ENCODE measurements around the gene ZFP3.
"Not testable (repeated sequence)": the region's sequence is repeated elsewhere in the genome, so short reads cannot be mapped to it uniquely, and the experiment has no call there.

ZFP3 gene

DNA sequence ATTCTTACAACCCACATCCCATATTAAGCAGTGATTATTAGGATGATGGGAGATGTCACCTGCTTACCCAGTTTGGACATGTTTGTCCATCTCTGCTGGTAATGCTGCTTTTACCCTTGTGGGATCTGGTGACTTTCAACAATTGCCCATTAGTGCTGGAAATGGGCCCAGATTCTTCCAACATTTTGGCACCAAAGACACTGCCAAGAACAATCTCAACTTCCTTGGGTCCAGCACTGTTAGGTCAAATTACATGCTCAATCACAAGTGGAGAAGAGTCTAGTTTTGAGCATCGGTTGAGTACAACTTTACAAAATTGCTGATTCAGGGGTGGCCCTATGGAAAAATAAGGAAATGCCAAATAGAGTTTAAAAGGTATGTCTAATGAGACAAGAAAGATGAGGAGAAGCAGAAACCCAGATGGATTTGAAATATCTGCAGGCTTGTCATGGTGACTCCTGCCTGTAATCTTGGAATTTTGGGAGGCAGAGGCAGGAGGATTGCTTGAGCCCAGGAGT, 13.0 kb upstream of the ZFP3 start:
- Histone ChIP-seq H3K36me3 (ENCODE audit: insufficient read depth, low read length) (no peaks in the 10 kb centered on the region), H3K4me1 (ENCODE audit: insufficient read depth, low read length) (peaks cover 6% of the 10 kb centered on the region; the same call in 1 of the 2 replicates), H3K4me3 (ENCODE audit: low read depth in 1 of 2, low read length in 2 of 2) (no peak overlapping the region), H3K4me2 (ENCODE audit: insufficient read depth, low read length) (no peak overlapping the region), H3K79me2 (ENCODE audit: insufficient read depth, low read length) (no peaks in the 10 kb centered on the region), H3K27ac (ENCODE audit: low read length) (no peak overlapping the region), H4K20me1 (ENCODE audit: insufficient read depth, low read length) (no peaks in the 10 kb centered on the region), H2AFZ (ENCODE audit: low read depth, low read length) (no peak overlapping the region), H3K9me3 (ENCODE audit: insufficient read depth, low read length, severe bottlenecking) (no peaks in the 10 kb centered on the region), H3K27me3 (ENCODE audit: insufficient read depth, low read length, poor library complexity) (no peaks in the 10 kb centered on the region), H3K9ac (ENCODE audit: low read depth, low read length) (no peak overlapping the region)
- DNase-seq: no peak
- TF ChIP-seq, protein P1, sequence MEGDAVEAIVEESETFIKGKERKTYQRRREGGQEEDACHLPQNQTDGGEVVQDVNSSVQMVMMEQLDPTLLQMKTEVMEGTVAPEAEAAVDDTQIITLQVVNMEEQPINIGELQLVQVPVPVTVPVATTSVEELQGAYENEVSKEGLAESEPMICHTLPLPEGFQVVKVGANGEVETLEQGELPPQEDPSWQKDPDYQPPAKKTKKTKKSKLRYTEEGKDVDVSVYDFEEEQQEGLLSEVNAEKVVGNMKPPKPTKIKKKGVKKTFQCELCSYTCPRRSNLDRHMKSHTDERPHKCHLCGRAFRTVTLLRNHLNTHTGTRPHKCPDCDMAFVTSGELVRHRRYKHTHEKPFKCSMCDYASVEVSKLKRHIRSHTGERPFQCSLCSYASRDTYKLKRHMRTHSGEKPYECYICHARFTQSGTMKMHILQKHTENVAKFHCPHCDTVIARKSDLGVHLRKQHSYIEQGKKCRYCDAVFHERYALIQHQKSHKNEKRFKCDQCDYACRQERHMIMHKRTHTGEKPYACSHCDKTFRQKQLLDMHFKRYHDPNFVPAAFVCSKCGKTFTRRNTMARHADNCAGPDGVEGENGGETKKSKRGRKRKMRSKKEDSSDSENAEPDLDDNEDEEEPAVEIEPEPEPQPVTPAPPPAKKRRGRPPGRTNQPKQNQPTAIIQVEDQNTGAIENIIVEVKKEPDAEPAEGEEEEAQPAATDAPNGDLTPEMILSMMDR (IDR thresholded peaks at IDR 0.05; ENCODE audit: borderline replicate concordance, extremely low read depth, low read length, poor library complexity, severe bottlenecking): no peak
- no peak for TF ChIP-seq EZH2 (IDR thresholded peaks at IDR 0.05; ENCODE audit: borderline replicate concordance, low read depth, low read length, severe bottlenecking)
- ATAC-seq (ENCODE audit: insufficient read depth, low read depth): no peak

DNA sequence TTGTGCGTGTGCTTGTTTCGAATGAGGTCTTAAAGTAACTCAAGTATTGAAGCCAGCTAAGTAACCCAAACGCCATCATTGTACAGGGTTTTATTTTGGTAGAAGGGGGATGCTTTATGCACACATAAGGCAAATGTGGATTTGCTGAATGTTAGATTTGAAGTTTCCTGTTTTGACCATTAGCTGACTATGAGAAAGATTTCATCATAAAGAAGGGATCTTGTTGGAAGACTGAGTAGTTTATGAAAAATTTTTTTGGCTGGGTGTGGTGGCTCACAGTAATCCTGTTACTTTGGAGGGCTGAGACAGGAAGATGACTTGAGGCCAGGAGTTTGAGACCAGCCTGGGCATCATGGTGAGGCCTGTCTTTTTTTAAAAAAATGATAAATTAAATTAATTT, 10.0 kb upstream of the ZFP3 start:
- Histone ChIP-seq H3K36me3 (ENCODE audit: insufficient read depth, low read length) (no peaks in the 10 kb centered on the region), H3K4me2 (ENCODE audit: insufficient read depth, low read length) (no peak overlapping the region), H3K4me1 (ENCODE audit: insufficient read depth, low read length) (no peaks in the 10 kb centered on the region), H3K9ac (ENCODE audit: low read depth, low read length) (no peak overlapping the region), H2AFZ (ENCODE audit: low read depth, low read length) (no peak overlapping the region), H3K27ac (ENCODE audit: low read length) (no peak overlapping the region), H3K27me3 (ENCODE audit: insufficient read depth, low read length, poor library complexity) (no peaks in the 10 kb centered on the region), H3K79me2 (ENCODE audit: insufficient read depth, low read length) (no peaks in the 10 kb centered on the region), H3K4me3 (ENCODE audit: low read depth in 1 of 2, low read length in 2 of 2) (no peak overlapping the region), H4K20me1 (ENCODE audit: insufficient read depth, low read length) (no peaks in the 10 kb centered on the region), H3K9me3 (ENCODE audit: insufficient read depth, low read length, severe bottlenecking) (no peaks in the 10 kb centered on the region)
- ATAC-seq (ENCODE audit: insufficient read depth, low read depth): no peak
- TF ChIP-seq, protein P1 (IDR thresholded peaks at IDR 0.05; ENCODE audit: borderline replicate concordance, extremely low read depth, low read length, poor library complexity, severe bottlenecking): no peak
- TF ChIP-seq EZH2 (IDR thresholded peaks at IDR 0.05; ENCODE audit: borderline replicate concordance, low read depth, low read length, severe bottlenecking): no peak
- no peak for DNase-seq

DNA sequence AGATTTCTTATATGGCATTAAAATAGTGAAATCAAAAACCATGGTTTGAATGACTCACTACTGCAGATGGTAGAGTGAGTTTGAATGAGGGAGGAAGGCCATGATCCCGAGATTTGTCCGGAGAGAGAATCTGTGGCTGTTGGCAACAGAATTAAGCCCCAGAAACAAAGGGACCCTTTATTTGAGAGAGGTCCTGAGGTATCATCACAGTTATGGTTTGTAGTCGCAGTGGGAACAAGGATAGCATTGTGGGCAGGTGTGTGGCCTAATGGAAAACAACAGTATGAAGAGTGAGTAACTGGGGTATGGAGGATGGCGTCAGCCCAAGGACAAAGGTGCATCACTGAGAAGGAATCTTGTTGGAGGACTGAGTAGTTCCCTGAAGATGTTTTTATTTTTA, 8.5 kb upstream of the ZFP3 start:
- H3K9me3 ChIP-seq (ENCODE audit: insufficient read depth, low read length, severe bottlenecking): no peaks in the 10 kb centered on the region
- TF ChIP-seq, protein P1 (IDR thresholded peaks at IDR 0.05; ENCODE audit: borderline replicate concordance, extremely low read depth, low read length, poor library complexity, severe bottlenecking): no peak
- no peak for TF ChIP-seq EZH2 (IDR thresholded peaks at IDR 0.05; ENCODE audit: borderline replicate concordance, low read depth, low read length, severe bottlenecking)
- no peak overlapping the region for H3K27ac ChIP-seq (ENCODE audit: low read length)
- H3K4me1 ChIP-seq (ENCODE audit: insufficient read depth, low read length): no peaks in the 10 kb centered on the region
- no peaks in the 10 kb centered on the region for H3K36me3 ChIP-seq (ENCODE audit: insufficient read depth, low read length)
- H3K79me2 ChIP-seq (ENCODE audit: insufficient read depth, low read length): no peaks in the 10 kb centered on the region
- no peaks in the 10 kb centered on the region for H4K20me1 ChIP-seq (ENCODE audit: insufficient read depth, low read length)
- no peaks in the 10 kb centered on the region for H3K27me3 ChIP-seq (ENCODE audit: insufficient read depth, low read length, poor library complexity)
- H2AFZ ChIP-seq (ENCODE audit: low read depth, low read length): no peak overlapping the region
- H3K4me3 ChIP-seq (ENCODE audit: low read depth in 1 of 2, low read length in 2 of 2): no peak overlapping the region
- no peak overlapping the region for H3K9ac ChIP-seq (ENCODE audit: low read depth, low read length)
- ATAC-seq (ENCODE audit: insufficient read depth, low read depth): no peak
- DNase-seq: no peak
- no peak overlapping the region for H3K4me2 ChIP-seq (ENCODE audit: insufficient read depth, low read length)

DNA sequence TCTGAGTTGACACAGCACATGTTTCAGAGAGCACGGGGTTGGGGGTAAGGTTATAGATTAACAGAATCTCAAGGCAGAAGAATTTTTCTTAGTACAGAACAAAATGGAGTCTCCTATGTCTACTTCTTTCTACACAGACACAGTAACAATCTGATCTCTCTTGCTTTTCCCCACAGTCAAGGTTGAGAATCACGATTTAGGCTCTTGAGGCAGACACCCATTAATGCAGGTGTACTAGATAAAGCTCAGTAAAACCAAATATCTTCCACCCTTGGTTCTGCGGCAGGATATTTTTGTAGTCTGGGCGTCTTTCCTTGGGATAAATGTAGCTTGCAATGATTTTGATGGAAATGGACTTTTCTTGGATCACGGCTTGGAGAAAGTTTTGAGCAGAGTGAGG, 2.8 kb upstream of the ZFP3 start:
- H2AFZ ChIP-seq (ENCODE audit: low read depth, low read length); H3K27me3 ChIP-seq (ENCODE audit: insufficient read depth, low read length, poor library complexity); H3K4me3 ChIP-seq (ENCODE audit: low read depth in 1 of 2, low read length in 2 of 2); DNase-seq; H3K9ac ChIP-seq (ENCODE audit: low read depth, low read length); ATAC-seq (ENCODE audit: insufficient read depth, low read depth); H3K36me3 ChIP-seq (ENCODE audit: insufficient read depth, low read length); H3K27ac ChIP-seq (ENCODE audit: low read length); H3K9me3 ChIP-seq (ENCODE audit: insufficient read depth, low read length, severe bottlenecking); H3K79me2 ChIP-seq (ENCODE audit: insufficient read depth, low read length); H3K4me1 ChIP-seq (ENCODE audit: insufficient read depth, low read length); H3K4me2 ChIP-seq (ENCODE audit: insufficient read depth, low read length); H4K20me1 ChIP-seq (ENCODE audit: insufficient read depth, low read length): not testable (repeated sequence)

DNA sequence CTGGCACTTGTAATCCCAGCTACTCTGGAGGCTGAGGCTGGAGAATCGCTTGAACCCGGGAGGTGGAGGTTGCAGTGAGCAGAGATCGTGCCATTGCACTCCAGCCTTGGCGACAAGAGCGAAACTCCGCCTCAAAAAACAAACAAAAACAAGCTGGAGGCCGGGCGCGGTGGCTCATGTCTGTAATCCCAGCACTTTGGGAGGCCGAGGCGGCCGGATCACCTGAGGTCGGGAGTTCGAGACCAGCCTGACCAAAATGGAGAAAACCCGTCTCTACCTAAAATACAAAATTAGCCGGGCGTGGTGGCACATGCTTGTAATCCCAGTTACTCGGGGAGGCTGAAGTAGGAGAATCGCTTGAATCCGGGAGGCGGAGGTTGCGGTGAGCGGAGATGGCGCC, 992 bp upstream of the ZFP3 start:
- H3K9me3 ChIP-seq (ENCODE audit: insufficient read depth, low read length, severe bottlenecking); H3K4me1 ChIP-seq (ENCODE audit: insufficient read depth, low read length); H3K27ac ChIP-seq (ENCODE audit: low read length); H3K27me3 ChIP-seq (ENCODE audit: insufficient read depth, low read length, poor library complexity); ATAC-seq (ENCODE audit: insufficient read depth, low read depth); H3K4me2 ChIP-seq (ENCODE audit: insufficient read depth, low read length); H3K9ac ChIP-seq (ENCODE audit: low read depth, low read length); H2AFZ ChIP-seq (ENCODE audit: low read depth, low read length); H3K36me3 ChIP-seq (ENCODE audit: insufficient read depth, low read length); H4K20me1 ChIP-seq (ENCODE audit: insufficient read depth, low read length); DNase-seq; H3K4me3 ChIP-seq (ENCODE audit: low read depth in 1 of 2, low read length in 2 of 2); H3K79me2 ChIP-seq (ENCODE audit: insufficient read depth, low read length): not testable (repeated sequence)

Data from DND-41 (cell line).